Measurements from ENCODE around the gene NSRP1.

Gene NSRP1

GRCh38 chr17:30165147-30165546 lies 48.5 kb downstream of the NSRP1 start:
- TF ChIP-seq CTCF (IDR thresholded peaks at IDR 0.05; ENCODE audit: extremely low read depth, missing control alignments), result no peak
- no peak for DNase-seq (ENCODE audit: low spot score)

DNA sequence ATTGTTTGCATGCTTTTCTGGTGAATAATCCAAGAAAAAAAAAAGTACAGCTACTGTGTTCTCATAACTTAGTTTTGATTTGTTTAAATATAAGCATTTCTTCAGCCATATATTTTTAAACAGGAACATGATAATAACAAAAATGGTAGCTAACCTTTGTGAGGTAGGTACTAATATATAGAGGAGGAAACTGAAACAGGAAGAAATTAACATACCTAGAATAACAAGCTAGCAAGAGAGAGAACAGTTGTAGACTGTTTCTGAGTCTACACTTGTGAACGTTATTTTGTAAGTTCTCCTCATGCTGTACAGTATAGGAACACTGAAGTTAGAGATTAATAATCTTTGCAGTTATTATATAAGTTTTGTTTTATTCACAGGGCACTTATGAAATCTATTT lies 49.3 kb downstream of the NSRP1 start:
- TF ChIP-seq CTCF (IDR thresholded peaks at IDR 0.05; ENCODE audit: extremely low read depth, missing control alignments), result no peak
- no peak for DNase-seq (ENCODE audit: low spot score)

DNA sequence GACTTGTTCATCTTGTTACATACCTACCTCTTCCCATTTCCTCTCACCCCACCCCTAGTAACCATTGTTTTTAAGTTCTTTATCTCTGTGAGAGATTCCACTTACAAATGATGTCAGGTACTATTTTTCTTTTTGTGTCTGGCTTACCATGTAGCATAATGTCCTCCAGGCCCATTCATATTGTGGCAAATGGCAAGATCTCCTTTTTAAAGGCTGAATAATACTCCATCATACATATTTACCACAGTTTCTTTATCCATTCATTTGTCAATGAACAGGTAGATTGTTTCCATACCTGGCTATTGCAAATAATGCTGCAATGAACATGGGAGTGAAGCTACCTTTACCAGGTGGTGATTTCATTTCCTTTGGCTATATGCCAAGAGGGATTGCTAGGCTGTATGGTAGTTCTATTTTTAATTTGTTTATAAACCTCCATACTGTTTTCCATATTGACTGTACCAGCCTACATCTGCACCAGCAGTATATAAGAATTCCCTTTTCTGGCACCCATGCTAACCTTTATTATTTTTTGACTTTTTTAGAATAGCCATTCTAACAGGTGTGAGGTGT lies 53.9 kb downstream of the NSRP1 start:
- TF ChIP-seq CTCF (IDR thresholded peaks at IDR 0.05; ENCODE audit: extremely low read depth, missing control alignments), result no peak
- DNase-seq (ENCODE audit: low spot score), result no peak

DNA sequence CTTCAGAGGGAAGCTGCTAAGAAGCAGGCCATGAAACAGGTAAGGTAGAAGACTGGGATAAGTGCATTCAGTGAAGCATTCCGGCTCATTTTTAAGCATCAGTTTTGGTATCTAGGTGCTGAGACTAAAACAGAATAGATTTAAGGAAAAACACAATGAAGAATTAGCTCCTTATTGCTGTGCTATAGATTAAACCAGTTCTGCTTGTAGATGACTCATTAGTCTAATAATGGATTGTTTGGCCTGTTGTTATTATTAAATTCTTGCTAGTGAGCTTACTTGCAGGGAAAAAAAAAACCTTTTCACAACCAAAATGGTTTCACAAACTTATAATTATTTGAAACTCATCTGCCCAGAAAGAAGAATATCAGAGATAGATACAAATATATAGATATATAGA lies 55.9 kb downstream of the NSRP1 start:
- no peak for DNase-seq (ENCODE audit: low spot score)
- TF ChIP-seq CTCF (IDR thresholded peaks at IDR 0.05; ENCODE audit: extremely low read depth, missing control alignments), result no peak

- peak; percentile 59 for DNase-seq (ENCODE audit: low spot score)
- TF ChIP-seq CTCF (IDR thresholded peaks at IDR 0.05; ENCODE audit: extremely low read depth, missing control alignments), result no peak
Measured at GRCh38 chr17:30173649-30174048, 57.0 kb downstream of the NSRP1 start.

GRCh38 chr17:30174556-30174955 lies 57.9 kb downstream of the NSRP1 start:
- TF ChIP-seq CTCF (IDR thresholded peaks at IDR 0.05; ENCODE audit: extremely low read depth, missing control alignments), result no peak
- no peak for DNase-seq (ENCODE audit: low spot score)

DNA sequence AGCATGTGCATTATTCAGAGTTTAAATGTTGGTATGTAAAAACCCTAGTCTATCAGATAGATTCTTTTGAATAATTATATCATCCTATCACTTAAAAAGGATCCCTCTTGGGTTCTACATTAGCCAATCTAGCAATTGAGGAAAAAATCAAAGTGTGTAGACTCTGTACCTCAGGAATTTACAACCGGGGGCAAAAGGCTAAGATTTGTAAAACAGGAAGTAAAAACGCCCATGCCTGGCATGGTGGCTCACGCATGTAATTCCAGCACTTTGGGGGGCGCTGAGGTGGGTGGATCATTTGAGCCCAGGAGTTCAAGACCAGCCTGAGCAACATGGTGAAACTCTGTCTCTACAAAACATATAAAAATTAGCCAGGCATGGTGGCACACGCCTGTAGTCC lies 60.2 kb downstream of the NSRP1 start:
- no peak for TF ChIP-seq CTCF (IDR thresholded peaks at IDR 0.05; ENCODE audit: extremely low read depth, missing control alignments)
- no peak for DNase-seq (ENCODE audit: low spot score)

Measured in GM20000 (cell line).